ENCODE measurements around the gene KCND3. TPM values are rescaled to one million over a fixed set of nuclear protein-coding genes. Genes with fewer than 3 reads are reported as not detected.

The KCND3 gene
- total RNA-seq, 6 donors from 2014 or later, result 2.7 to 6.4 (median 5.4) TPM

GRCh38 chr1:111906111-111906510 is 83.4 kb downstream of the KCND3 start:
- no peak for TF ChIP-seq EP300 (IDR thresholded peaks at IDR 0.05)
- no peak for TF ChIP-seq CTCF (IDR thresholded peaks at IDR 0.05)
- TF ChIP-seq POLR2A (IDR thresholded peaks at IDR 0.05), result no peak
- no peak for TF ChIP-seq POLR2AphosphoS5 (IDR thresholded peaks at IDR 0.05)
- no peak overlapping the region for H3K4me3 ChIP-seq
- no peaks in the 10 kb centered on the region for H3K4me1 ChIP-seq
- no peak for ATAC-seq (ENCODE audit: low FRiP score in 2 of 2)
- no peaks in the 10 kb centered on the region for H3K36me3 ChIP-seq
- DNase-seq, result no peak
- H3K9me3 ChIP-seq, result no peaks in the 10 kb centered on the region
- H3K27ac ChIP-seq, result no peak overlapping the region
- H3K27me3 ChIP-seq, result no peaks in the 10 kb centered on the region
- 80 to 85% methylated on average over 4 of the region's 4 CpGs for WGBS, 2 donors

GRCh38 chr1:111904478-111905218 is 84.8 kb downstream of the KCND3 start:
- Histone ChIP-seq H3K36me3 (no peaks in the 10 kb centered on the region), H3K27me3 (no peaks in the 10 kb centered on the region), H3K4me1 (no peaks in the 10 kb centered on the region), H3K4me3 (no peak overlapping the region), H3K27ac (no peak overlapping the region), H3K9me3 (no peaks in the 10 kb centered on the region)
- 57 to 63% methylated on average over 9 to 20 of the region's 20 CpGs for WGBS, 2 donors
- ATAC-seq (ENCODE audit: low FRiP score in 2 of 2) (no peak), DNase-seq (peak in 1 of 2 donors; percentile 27)
- TF ChIP-seq CTCF (IDR thresholded peaks at IDR 0.05) (no peak), POLR2A (IDR thresholded peaks at IDR 0.05) (no peak), EP300 (IDR thresholded peaks at IDR 0.05) (no peak), POLR2AphosphoS5 (IDR thresholded peaks at IDR 0.05) (no peak)

GRCh38 chr1:111903871-111904449 is 85.5 kb downstream of the KCND3 start:
- no peak overlapping the region for H3K4me3 ChIP-seq
- no peak for DNase-seq
- no peak for ATAC-seq (ENCODE audit: low FRiP score in 2 of 2)
- H3K36me3 ChIP-seq, result no peaks in the 10 kb centered on the region
- no peaks in the 10 kb centered on the region for H3K4me1 ChIP-seq
- H3K27me3 ChIP-seq, result no peaks in the 10 kb centered on the region
- H3K9me3 ChIP-seq, result no peaks in the 10 kb centered on the region
- 94 to 97% methylated on average over 3 of the region's 3 CpGs for WGBS, 2 donors
- no peak for TF ChIP-seq EP300 (IDR thresholded peaks at IDR 0.05)
- no peak for TF ChIP-seq POLR2AphosphoS5 (IDR thresholded peaks at IDR 0.05)
- TF ChIP-seq POLR2A (IDR thresholded peaks at IDR 0.05), result no peak
- H3K27ac ChIP-seq, result no peak overlapping the region

- Histone ChIP-seq H3K4me3 (no peak overlapping the region), H3K36me3 (no peaks in the 10 kb centered on the region), H3K4me1 (no peaks in the 10 kb centered on the region), H3K9me3 (no peaks in the 10 kb centered on the region), H3K27ac (no peak overlapping the region), H3K27me3 (no peaks in the 10 kb centered on the region)
- ATAC-seq (ENCODE audit: low FRiP score in 2 of 2) (no peak), DNase-seq (no peak)
- WGBS, 2 donors, result 73 to 82% methylated on average over 4 of the region's 4 CpGs
- TF ChIP-seq POLR2AphosphoS5 (IDR thresholded peaks at IDR 0.05) (no peak), EP300 (IDR thresholded peaks at IDR 0.05) (no peak), POLR2A (IDR thresholded peaks at IDR 0.05) (no peak), CTCF (IDR thresholded peaks at IDR 0.05) (no peak)
Measured at GRCh38 chr1:111903148-111903870, 86.2 kb downstream of the KCND3 start.

- H3K9me3 ChIP-seq, result no peaks in the 10 kb centered on the region
- peaks cover 0 to 9% (median 0%) of the 10 kb centered on the region in 4 donors for H3K4me1 ChIP-seq
- no peak for TF ChIP-seq CTCF (IDR thresholded peaks at IDR 0.05)
- 39 to 50% methylated on average over 15 to 16 of the region's 16 CpGs for WGBS, 2 donors
- H3K36me3 ChIP-seq, result no peaks in the 10 kb centered on the region
- H3K27me3 ChIP-seq, result no peaks in the 10 kb centered on the region
- no peak overlapping the region for H3K4me3 ChIP-seq
- ATAC-seq (ENCODE audit: low FRiP score in 2 of 2) (no peak), DNase-seq (peak in 1 of 2 donors; percentile 60)
- H3K27ac ChIP-seq, result no peak overlapping the region
Measured at GRCh38 chr1:111895469-111895868, 94.0 kb downstream of the KCND3 start.

All from upper lobe of left lung (tissue), 6 donors.